IMR-90 (cell line): Measurements from ENCODE around the gene PCDHGB7. TPM values are rescaled to one million over a fixed set of nuclear protein-coding genes. Genes with fewer than 3 reads are reported as not detected.

ENCODE experiments used
- ATAC-seq: fragments of 200-7000 bp; cut with Tn5 transposase; 2 replicates; pipeline ENCODE4 v1.9.1; 2020; ENCODE audit warnings: low read depth, mild to moderate bottlenecking, moderate library complexity
- BruUV-seq: library from RNA; stranded (reverse); fragments of 400-500 nt; replicated peaks from 2 replicates; lab custom pipeline; 2021; lab: Mats Ljungman, UMichigan
- CTCF ChIA-PET: fragments of 300-600 bp; formaldehyde crosslinking; extraction: SDS; loops from one replicate; lab custom pipeline; 2021; ENCODE audit warnings: antibody characterized with exemption; lab: Yijun Ruan, JAX
- POLR2A ChIA-PET: fragments of 300-600 bp; sonication (Branson Sonifier 250); formaldehyde crosslinking; loops from one replicate; lab custom pipeline; 2022; ENCODE audit warnings: antibody characterized with exemption; ENCODE audit not compliant: unreplicated experiment; lab: Charles Lee
- DNase-seq: peaks from one replicate; pipeline ENCODE4 v3.0.0; 2013
- H2AFZ ChIP-seq: replicated peaks from 2 replicates; pipeline ENCODE3; 2013; ENCODE audit warnings: low read length, mild to moderate bottlenecking; ENCODE audit not compliant: poor library complexity
- H2AK5ac ChIP-seq: 2 replicates; pipeline ENCODE4 v1.6.1; 2013; ENCODE audit warnings: low read depth, low read length, inconsistent platforms
- H2AK9ac ChIP-seq: replicated peaks from 2 replicates; pipeline ENCODE3; 2013; ENCODE audit warnings: mild to moderate bottlenecking, low read depth, low read length, moderate library complexity; ENCODE audit not compliant: poor library complexity
- H2BK120ac ChIP-seq: 2 replicates; pipeline ENCODE4 v1.6.1; 2013; ENCODE audit warnings: low read depth, low read length, inconsistent platforms
- H2BK15ac ChIP-seq: 3 replicates; pipeline ENCODE4 v1.6.1; 2013; ENCODE audit warnings: low read depth, low read length, inconsistent platforms
- H2BK20ac ChIP-seq: 2 replicates; pipeline ENCODE4 v1.6.1; 2013; ENCODE audit warnings: low read depth, mild to moderate bottlenecking, inconsistent platforms, low read length, moderate library complexity
- H2BK5ac ChIP-seq: 2 replicates; pipeline ENCODE4 v1.6.1; 2013; ENCODE audit warnings: mild to moderate bottlenecking, low read depth, low read length, inconsistent platforms; ENCODE audit not compliant: poor library complexity, severe bottlenecking
- H3K14ac ChIP-seq: replicated peaks from 2 replicates; pipeline ENCODE4 v1.6.1; 2013; ENCODE audit warnings: low read depth, low read length, inconsistent platforms
- H3K18ac ChIP-seq: 2 replicates; pipeline ENCODE4 v1.6.1; 2013; ENCODE audit warnings: low read depth, low read length, control low read depth
- H3K23ac ChIP-seq: 2 replicates; pipeline ENCODE4 v1.6.1; 2013; ENCODE audit warnings: low read depth, low read length, inconsistent platforms
- H3K27ac ChIP-seq: 2 replicates; pipeline ENCODE4 v1.5.1; 2013; ENCODE audit warnings: mild to moderate bottlenecking, control low read depth, low read length; ENCODE audit not compliant: insufficient read depth
- H3K27me3 ChIP-seq: 2 replicates; pipeline ENCODE4 v1.6.1; 2013; ENCODE audit warnings: low read length; ENCODE audit not compliant: control insufficient read depth, insufficient read depth
- H3K36me3 ChIP-seq: 2 replicates; pipeline ENCODE4 v1.6.1; 2013; ENCODE audit warnings: low read length, mixed read lengths; ENCODE audit not compliant: control insufficient read depth, insufficient read depth
- H3K4ac ChIP-seq: 2 replicates; pipeline ENCODE4 v1.6.1; 2013; ENCODE audit warnings: low read depth, low read length, inconsistent platforms
- H3K4me1 ChIP-seq: 2 replicates; pipeline ENCODE4 v1.6.1; 2013; ENCODE audit warnings: low read length, mixed read lengths; ENCODE audit not compliant: control insufficient read depth, insufficient read depth
- H3K4me2 ChIP-seq: 2 replicates; pipeline ENCODE4 v1.6.1; 2013; ENCODE audit warnings: low read depth, mild to moderate bottlenecking, control low read depth, low read length, moderate library complexity
- H3K4me3 ChIP-seq: 2 replicates; pipeline ENCODE4 v1.5.1; 2013; ENCODE audit warnings: low read depth, mild to moderate bottlenecking, control low read depth, low read length, moderate library complexity; ENCODE audit not compliant: insufficient read depth
- H3K56ac ChIP-seq: 2 replicates; pipeline ENCODE4 v1.6.1; 2013; ENCODE audit warnings: low read length, inconsistent platforms; ENCODE audit not compliant: insufficient read depth; ENCODE audit errors: extremely low read depth
- H3K79me1 ChIP-seq, 2 experiments: 2 replicates each; pipeline ENCODE4 v1.6.1; 2013; ENCODE audit warnings: low read length in 2 of 2, inconsistent platforms in 1 of 2, low read depth in 1 of 2
- H3K9ac ChIP-seq: 2 replicates; pipeline ENCODE4 v1.6.1; 2013; ENCODE audit warnings: low read depth, low read length, control low read depth
- H3K9me1 ChIP-seq: 2 replicates; pipeline ENCODE4 v1.6.1; 2013; ENCODE audit warnings: low read length, inconsistent platforms; ENCODE audit not compliant: insufficient read depth
- H3K9me3 ChIP-seq: 2 replicates; pipeline ENCODE4 v1.6.1; 2013; ENCODE audit warnings: low read length; ENCODE audit not compliant: control insufficient read depth, insufficient read depth
- H4K20me1 ChIP-seq: 2 replicates; pipeline ENCODE4 v1.6.1; 2013; ENCODE audit warnings: low read length, inconsistent platforms; ENCODE audit not compliant: insufficient read depth
- H4K5ac ChIP-seq: 2 replicates; pipeline ENCODE4 v1.6.1; 2013; ENCODE audit warnings: mild to moderate bottlenecking, low read depth, low read length, control low read depth
- H4K8ac ChIP-seq, 2 experiments: 2 replicates each; pipeline ENCODE4 v1.6.1; 2013; ENCODE audit warnings: low read depth in 2 of 2, low read length in 2 of 2, control low read depth in 1 of 2, inconsistent platforms in 1 of 2
- H4K91ac ChIP-seq: 2 replicates; pipeline ENCODE4 v1.6.1; 2013; ENCODE audit warnings: low read depth, low read length, inconsistent platforms; ENCODE audit not compliant: insufficient read depth
- BHLHE40 ChIP-seq: fragments of 150-350 bp; IDR thresholded peaks from 2 replicates; pipeline ENCODE4 v1.6.1; 2016; ENCODE audit warnings: mild to moderate bottlenecking, low read depth, low read length
- CEBPB ChIP-seq: IDR thresholded peaks from 2 replicates; pipeline ENCODE4 v1.6.1; 2012; ENCODE audit warnings: low read depth, low read length, improper control_type of control experiment
- CHD1 ChIP-seq: IDR thresholded peaks from 2 replicates; pipeline ENCODE4 v1.6.1; 2012; ENCODE audit warnings: low read depth, low read length, improper control_type of control experiment
- FOS ChIP-seq: fragments of 150-350 bp; IDR thresholded peaks from 2 replicates; pipeline ENCODE4 v1.6.1; 2016; ENCODE audit warnings: low read depth, low read length
- MAFK ChIP-seq: IDR thresholded peaks from 2 replicates; pipeline ENCODE4 v1.6.1; 2012; ENCODE audit warnings: low read depth, low read length, improper control_type of control experiment
- MAZ ChIP-seq: IDR thresholded peaks from 2 replicates; pipeline ENCODE4 v1.6.1; 2012; ENCODE audit warnings: low read depth, mild to moderate bottlenecking, low read length, improper control_type of control experiment, moderate library complexity, borderline replicate concordance
- MXI1 ChIP-seq: IDR thresholded peaks from 2 replicates; pipeline ENCODE4 v1.6.1; 2012; ENCODE audit warnings: low read depth, mild to moderate bottlenecking, low read length, moderate library complexity, borderline replicate concordance
- NFE2L2 ChIP-seq: fragments of 150-350 bp; IDR thresholded peaks from 2 replicates; pipeline ENCODE4 v1.6.1; 2016; ENCODE audit warnings: low read depth, mild to moderate bottlenecking, low read length
- POLR2A ChIP-seq: IDR thresholded peaks from 2 replicates; pipeline ENCODE4 v1.6.1; 2012; ENCODE audit warnings: mild to moderate bottlenecking, low read depth, low read length
- RAD21 ChIP-seq: IDR thresholded peaks from 2 replicates; pipeline ENCODE4 v1.6.1; 2012; ENCODE audit warnings: low read length, improper control_type of control experiment
- RCOR1 ChIP-seq: IDR thresholded peaks from 2 replicates; pipeline ENCODE4 v1.6.1; 2012; ENCODE audit warnings: mild to moderate bottlenecking, low read length, improper control_type of control experiment; ENCODE audit not compliant: insufficient replicate concordance
- RFX5 ChIP-seq: IDR thresholded peaks from 2 replicates; pipeline ENCODE4 v1.8.0; 2012; ENCODE audit warnings: low read depth, mild to moderate bottlenecking, low read length, moderate library complexity
- SMC3 ChIP-seq: fragments of 150-350 bp; IDR thresholded peaks from 2 replicates; pipeline ENCODE4 v1.6.1; 2016; ENCODE audit warnings: low read depth, mild to moderate bottlenecking, antibody characterized with exemption, low read length, moderate library complexity
- whole genome bisulfite sequencing, 2 experiments: methylation state at CpG; one replicate each; pipeline versions ENCODE4 v1.1.5 to v1.1.7; 2013; ENCODE audit warnings: missing lambda C conversion rate in 2 of 2; ENCODE audit not compliant: insufficient read length in 1 of 2; ENCODE audit errors: extremely low coverage in 2 of 2; 5-methylcytosine and 5-hydroxymethylcytosine counted together
- dilution Hi-C: fragments of 300-500 bp; cut with HindIII; formaldehyde crosslinking; loops from one replicate; pipeline ENCODE4 v1.14.3; 2018; ENCODE audit warnings: low sequenced_read_pairs; ENCODE audit not compliant: unreplicated experiment
- in situ Hi-C: fragments of 300-500 bp; cut with MboI; formaldehyde crosslinking; loops from 3 replicates; pipeline ENCODE4 v1.14.3; 2019; ENCODE audit warnings: low sequenced_read_pairs, inconsistent platforms, mixed read lengths
- intact Hi-C: fragments of 100-400 bp; cut with micrococcal nuclease; formaldehyde crosslinking; loops from 2 replicates; pipeline ENCODE4 v1.10.0; 2022
- polyA plus RNA-seq, 3 experiments: library from polyadenylated mRNA; depleted of rRNA; stranded (reverse); fragments of >200 nt; gene quantifications; 2 replicates each; pipeline ENCODE4 v1.2.3, GENCODE V29; 2012; ENCODE audit warnings: low replicate concordance in 1 of 3
- total RNA-seq: library from RNA; depleted of rRNA; stranded (reverse); fragments of >200 nt; gene quantifications from 2 replicates; pipeline ENCODE4 v1.2.3, GENCODE V29; 2012
- TF ChIP-seq, protein P1 (sequence below): fragments of 150-350 bp; IDR thresholded peaks from 2 replicates; pipeline ENCODE4 v1.6.1; 2017; ENCODE audit warnings: mild to moderate bottlenecking, antibody characterized with exemption, low read length, low read depth
- TF ChIP-seq, protein P2 (sequence below): conservative IDR thresholded peaks from 2 replicates; pipeline ENCODE4 v1.5.1; 2012; ENCODE audit warnings: mild to moderate bottlenecking, low read depth, low read length, improper control_type of control experiment
- TF ChIP-seq, protein P3 (sequence below): fragments of 150-350 bp; IDR thresholded peaks from 2 replicates; pipeline ENCODE4 v1.6.1; 2016; ENCODE audit warnings: low read depth, mild to moderate bottlenecking, low read length, moderate library complexity, borderline replicate concordance

PCDHGB7 gene
- total and polyA plus RNA-seq, 2 of the 4 experiments (the other 2 are of a cell fraction): 6.3 to 8.1 TPM

DNA sequence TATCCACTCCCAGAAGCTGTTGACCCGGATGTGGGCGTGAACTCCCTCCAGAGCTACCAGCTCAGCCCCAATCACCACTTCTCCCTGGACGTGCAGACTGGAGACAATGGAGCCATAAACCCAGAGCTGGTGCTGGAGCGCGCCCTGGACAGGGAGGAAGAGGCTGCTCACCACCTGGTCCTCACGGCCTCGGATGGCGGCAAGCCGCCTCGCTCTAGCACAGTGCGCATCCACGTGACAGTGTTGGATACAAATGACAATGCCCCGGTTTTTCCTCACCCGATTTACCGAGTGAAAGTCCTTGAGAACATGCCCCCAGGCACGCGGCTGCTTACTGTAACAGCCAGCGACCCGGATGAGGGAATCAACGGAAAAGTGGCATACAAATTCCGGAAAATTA, 24.2 kb upstream of the PCDHGB7 start:
- POLR2A ChIA-PET: no interaction called here

More for the DNA sequence above, 24.2 kb upstream of the PCDHGB7 start:
- no peak for TF ChIP-seq SMC3
- TF ChIP-seq, protein P1, sequence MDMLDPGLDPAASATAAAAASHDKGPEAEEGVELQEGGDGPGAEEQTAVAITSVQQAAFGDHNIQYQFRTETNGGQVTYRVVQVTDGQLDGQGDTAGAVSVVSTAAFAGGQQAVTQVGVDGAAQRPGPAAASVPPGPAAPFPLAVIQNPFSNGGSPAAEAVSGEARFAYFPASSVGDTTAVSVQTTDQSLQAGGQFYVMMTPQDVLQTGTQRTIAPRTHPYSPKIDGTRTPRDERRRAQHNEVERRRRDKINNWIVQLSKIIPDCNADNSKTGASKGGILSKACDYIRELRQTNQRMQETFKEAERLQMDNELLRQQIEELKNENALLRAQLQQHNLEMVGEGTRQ: no peak
- TF ChIP-seq MAFK: no peak
- TF ChIP-seq POLR2A: no peak
- TF ChIP-seq MXI1: no peak
- no peak for TF ChIP-seq NFE2L2
- no peak for TF ChIP-seq CEBPB
- no peak for TF ChIP-seq RCOR1
- TF ChIP-seq MAZ: no peak
- TF ChIP-seq FOS: no peak
- no peak for TF ChIP-seq CHD1
- TF ChIP-seq BHLHE40: no peak
- TF ChIP-seq, protein P2, sequence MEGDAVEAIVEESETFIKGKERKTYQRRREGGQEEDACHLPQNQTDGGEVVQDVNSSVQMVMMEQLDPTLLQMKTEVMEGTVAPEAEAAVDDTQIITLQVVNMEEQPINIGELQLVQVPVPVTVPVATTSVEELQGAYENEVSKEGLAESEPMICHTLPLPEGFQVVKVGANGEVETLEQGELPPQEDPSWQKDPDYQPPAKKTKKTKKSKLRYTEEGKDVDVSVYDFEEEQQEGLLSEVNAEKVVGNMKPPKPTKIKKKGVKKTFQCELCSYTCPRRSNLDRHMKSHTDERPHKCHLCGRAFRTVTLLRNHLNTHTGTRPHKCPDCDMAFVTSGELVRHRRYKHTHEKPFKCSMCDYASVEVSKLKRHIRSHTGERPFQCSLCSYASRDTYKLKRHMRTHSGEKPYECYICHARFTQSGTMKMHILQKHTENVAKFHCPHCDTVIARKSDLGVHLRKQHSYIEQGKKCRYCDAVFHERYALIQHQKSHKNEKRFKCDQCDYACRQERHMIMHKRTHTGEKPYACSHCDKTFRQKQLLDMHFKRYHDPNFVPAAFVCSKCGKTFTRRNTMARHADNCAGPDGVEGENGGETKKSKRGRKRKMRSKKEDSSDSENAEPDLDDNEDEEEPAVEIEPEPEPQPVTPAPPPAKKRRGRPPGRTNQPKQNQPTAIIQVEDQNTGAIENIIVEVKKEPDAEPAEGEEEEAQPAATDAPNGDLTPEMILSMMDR: no peak
- TF ChIP-seq RAD21: no peak
- TF ChIP-seq, protein P3, sequence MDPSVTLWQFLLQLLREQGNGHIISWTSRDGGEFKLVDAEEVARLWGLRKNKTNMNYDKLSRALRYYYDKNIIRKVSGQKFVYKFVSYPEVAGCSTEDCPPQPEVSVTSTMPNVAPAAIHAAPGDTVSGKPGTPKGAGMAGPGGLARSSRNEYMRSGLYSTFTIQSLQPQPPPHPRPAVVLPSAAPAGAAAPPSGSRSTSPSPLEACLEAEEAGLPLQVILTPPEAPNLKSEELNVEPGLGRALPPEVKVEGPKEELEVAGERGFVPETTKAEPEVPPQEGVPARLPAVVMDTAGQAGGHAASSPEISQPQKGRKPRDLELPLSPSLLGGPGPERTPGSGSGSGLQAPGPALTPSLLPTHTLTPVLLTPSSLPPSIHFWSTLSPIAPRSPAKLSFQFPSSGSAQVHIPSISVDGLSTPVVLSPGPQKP: no peak
- no peak for TF ChIP-seq RFX5
- Histone ChIP-seq H3K4me1 (peaks cover 1% of the 10 kb centered on the region; the same call in 1 of the 2 replicates), H3K56ac (no peak overlapping the region), H3K4ac (no peak overlapping the region), H3K4me2 (no peak overlapping the region), H2AK9ac (no peak overlapping the region), H4K8ac (no peak overlapping the region), H2AK5ac (no peak overlapping the region), H3K9ac (no peak overlapping the region), H3K18ac (no peak overlapping the region), H2BK15ac (no peak overlapping the region), H3K36me3 (peaks cover 24% of the 10 kb centered on the region), H3K79me1 (peaks cover 5 to 7% of the 10 kb centered on the region in 2 experiments; a peak in 3 of 4 replicates), H4K91ac (no peak overlapping the region), H4K5ac (no peak overlapping the region), H2AFZ (no peak overlapping the region), H3K4me3 (no peak overlapping the region), H2BK20ac (no peak overlapping the region), H3K9me3 (peaks cover 48% of the 10 kb centered on the region), H3K9me1 (no peaks in the 10 kb centered on the region), H4K20me1 (no peaks in the 10 kb centered on the region), H3K27ac (no peak overlapping the region), H3K14ac (no peak overlapping the region), H2BK5ac (no peak overlapping the region), H3K23ac (no peak overlapping the region), H2BK120ac (no peak overlapping the region), H3K27me3 (no peaks in the 10 kb centered on the region)
- dilution Hi-C loops (no loop called here), in situ Hi-C loops (no loop called here), intact Hi-C loops (no loop called here)
- WGBS, 2 experiments: 47% methylated on average over 13 of the region's 21 CpGs; no CpG with 5 or more reads in 1 of the 2 experiments
- no TSS peak for BruUV-seq
- no peak for DNase-seq
- ATAC-seq: no peak
- CTCF ChIA-PET: no interaction called here
